Ovary (tissue), 3 donors: ENCODE results near the gene ENO3.

Source experiments
- EP300 ChIP-seq: sonication (generic); formaldehyde crosslinking; IDR thresholded peaks from one replicate; pipeline ENCODE4 v1.6.1; 2017; ENCODE audit warnings: antibody characterized with exemption
- POLR2A ChIP-seq: fragments of 450-650 bp; IDR thresholded peaks from one replicate; pipeline ENCODE4 v1.6.1; 2017; ENCODE audit warnings: antibody characterized with exemption, mild to moderate bottlenecking, moderate library complexity
- TF ChIP-seq, protein P1 (sequence below), 3 donors: fragments of 450-650 bp in 2 of 3; fragments of 200-600 bp in 1 of 3; IDR thresholded peaks; one replicate each; pipeline versions ENCODE4 v1.5.1 to v1.8.0; 2016 to 2022; ENCODE audit warnings: antibody characterized with exemption in 3 of 3, mild to moderate bottlenecking in 1 of 3
- donor health status: DM: no; HTN: no; CAD: no.

GRCh38 chr17:4931963-4932362 is 19.0 kb upstream of the ENO3 start, which contains the start of gene GP1BA:
- TF ChIP-seq, protein P1, sequence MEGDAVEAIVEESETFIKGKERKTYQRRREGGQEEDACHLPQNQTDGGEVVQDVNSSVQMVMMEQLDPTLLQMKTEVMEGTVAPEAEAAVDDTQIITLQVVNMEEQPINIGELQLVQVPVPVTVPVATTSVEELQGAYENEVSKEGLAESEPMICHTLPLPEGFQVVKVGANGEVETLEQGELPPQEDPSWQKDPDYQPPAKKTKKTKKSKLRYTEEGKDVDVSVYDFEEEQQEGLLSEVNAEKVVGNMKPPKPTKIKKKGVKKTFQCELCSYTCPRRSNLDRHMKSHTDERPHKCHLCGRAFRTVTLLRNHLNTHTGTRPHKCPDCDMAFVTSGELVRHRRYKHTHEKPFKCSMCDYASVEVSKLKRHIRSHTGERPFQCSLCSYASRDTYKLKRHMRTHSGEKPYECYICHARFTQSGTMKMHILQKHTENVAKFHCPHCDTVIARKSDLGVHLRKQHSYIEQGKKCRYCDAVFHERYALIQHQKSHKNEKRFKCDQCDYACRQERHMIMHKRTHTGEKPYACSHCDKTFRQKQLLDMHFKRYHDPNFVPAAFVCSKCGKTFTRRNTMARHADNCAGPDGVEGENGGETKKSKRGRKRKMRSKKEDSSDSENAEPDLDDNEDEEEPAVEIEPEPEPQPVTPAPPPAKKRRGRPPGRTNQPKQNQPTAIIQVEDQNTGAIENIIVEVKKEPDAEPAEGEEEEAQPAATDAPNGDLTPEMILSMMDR (IDR thresholded peaks at IDR 0.05), result no peak
- TF ChIP-seq EP300, result no peak
- TF ChIP-seq POLR2A, result no peak
